Iris pigment epithelial cell (primary cell): ENCODE data around the gene STK10.
A peak's percentile ranks its signal among the peaks of the same experiment; 100 is the strongest.
"Not testable (repeated sequence)": the region's sequence is repeated elsewhere in the genome, so short reads cannot be mapped to it uniquely, and the experiment has no call there.

Source experiments
- DNase-seq: peaks from one replicate; pipeline ENCODE4 v3.0.0-alpha.2; 2011; ENCODE audit warnings: low read depth

Gene STK10

DNA sequence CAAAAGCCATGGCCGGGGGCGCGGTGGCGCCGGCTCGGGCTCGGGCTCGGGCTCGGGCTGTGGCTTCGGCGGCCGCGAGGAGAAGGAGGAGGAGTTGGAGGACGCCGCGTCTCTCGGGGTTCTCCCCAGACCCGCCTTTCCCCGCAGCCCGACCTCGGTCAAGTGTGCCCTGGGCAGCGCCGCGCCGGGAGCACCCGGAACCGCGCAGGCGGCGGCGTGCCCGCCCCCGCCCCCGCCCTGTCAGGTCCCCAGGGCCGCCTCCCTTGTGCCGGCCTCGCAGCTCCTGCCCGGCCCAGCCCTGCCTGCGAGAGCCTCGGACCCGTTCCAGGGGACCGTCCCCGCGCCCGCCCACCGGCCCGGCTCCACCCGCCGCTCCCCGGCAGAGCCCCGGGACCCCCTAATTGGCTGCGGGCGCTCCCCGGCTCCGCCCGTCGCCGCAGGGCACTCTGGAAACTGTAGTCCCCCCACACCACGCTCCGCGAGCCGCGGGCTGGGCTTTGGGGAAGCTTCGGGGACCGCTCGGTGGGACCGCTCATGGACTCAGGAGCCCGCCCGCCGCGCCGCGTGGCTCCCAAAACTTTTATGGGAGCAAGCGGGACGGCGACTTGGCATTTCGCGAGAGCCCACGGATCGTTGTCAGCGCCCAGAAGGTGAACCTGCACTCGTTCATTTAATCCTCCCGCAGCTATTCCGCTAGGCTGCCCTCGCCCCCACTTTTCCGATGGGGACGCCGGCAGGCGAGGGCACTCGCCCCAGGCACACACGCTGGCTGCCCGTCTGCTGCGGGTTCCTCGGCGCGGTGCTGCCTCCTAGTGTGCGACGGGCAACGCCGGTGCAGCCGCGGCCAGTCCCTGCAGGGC, at the start of gene STK10:
Gene STK10 (minus strand): TSS at position 192 of the 860 bp plus-strand sequence. CDS start 182 bp downstream, at position 10.
- peak; percentile 91 for DNase-seq

DNA sequence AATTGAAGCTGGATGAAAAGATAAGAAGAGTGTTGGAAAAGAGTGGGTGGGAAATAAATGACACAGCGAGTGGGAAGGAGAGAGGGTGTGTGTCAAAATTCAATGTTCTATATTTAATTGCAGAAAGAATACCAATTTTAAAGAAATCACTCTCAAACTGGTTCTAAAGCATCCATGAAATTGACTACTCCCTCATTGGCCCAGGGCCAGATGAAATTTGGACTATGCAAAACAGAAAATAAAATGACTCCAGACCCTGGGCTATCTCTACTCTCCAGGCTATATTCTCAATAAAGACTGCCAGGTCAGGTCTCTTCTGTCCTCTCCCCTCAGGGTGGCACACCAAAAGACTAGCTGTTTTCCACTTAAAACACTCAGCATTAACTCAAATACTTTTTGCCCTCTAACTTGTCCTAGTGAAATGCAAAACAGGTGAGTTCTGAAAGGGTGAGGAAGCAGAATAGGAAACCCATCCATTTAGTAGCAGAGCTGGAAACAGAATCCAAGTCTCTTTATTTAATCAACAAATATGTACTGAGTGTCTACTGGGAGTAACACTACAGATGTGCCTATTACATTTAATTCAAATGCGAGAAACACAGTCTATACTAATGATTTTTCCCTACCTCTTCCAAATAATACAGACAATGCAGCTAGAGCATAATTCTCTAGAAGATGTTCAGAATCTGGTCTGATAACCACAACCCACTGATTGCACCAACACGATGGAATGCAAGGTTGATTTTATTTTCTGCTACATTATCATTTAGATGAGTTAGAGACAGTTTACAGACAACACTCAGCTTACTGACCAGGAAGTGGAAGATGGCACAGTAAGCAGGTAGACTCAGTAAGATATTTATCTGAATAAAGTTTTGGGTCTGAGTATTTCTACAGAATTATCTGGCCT, 48.1 kb upstream of the STK10 start:
- peak; percentile 50 for DNase-seq

DNA sequence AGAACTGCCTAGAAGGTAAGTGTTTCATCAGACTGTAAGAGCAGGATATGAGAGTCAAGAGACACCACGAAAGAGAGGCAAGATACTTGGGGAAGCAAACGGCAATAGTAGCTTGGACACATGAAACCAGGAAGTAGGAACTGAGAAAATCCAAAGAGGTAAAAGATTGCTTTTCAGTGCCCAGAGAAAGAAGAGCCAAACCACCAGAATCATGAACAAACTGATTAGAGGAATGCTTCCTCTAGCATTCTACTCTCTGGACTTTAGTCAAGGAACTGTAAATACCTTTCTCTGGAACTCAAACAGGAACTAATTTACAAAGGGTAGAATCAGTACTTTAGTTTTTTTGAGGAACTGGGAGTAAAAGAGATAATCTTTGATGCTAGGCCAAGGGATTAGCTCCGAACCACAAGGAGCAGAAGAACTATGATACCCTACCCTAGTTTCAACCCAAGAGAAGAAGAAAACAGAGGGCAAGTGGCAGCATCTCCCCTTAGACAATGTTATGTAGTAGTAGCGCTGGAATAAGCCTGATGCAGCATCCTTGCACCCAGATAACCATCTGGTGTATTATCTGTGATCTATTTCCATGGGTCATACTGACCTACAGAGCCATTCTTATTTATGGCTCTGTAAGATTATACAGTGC, 47.2 kb upstream of the STK10 start:
- peak; percentile 27 for DNase-seq

DNA sequence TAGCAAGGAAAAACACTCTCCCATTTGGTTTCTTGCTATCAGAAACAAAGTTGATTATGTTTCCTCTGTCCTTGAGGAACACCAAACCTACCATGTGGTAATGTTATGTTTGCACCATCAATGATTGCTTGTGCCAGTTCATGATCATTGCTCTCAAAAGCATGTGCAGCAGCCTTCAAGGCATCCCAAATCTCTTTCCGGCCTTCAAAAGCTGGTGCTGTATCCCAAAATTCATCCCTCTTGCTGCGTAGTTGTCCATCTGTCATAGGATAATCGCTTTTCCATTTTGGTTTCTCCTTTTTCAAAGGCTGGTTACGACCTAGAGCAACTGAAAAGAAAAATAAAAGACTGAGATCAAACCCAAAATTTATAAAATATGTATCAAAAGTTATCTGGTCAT, 46.0 kb upstream of the STK10 start:
- no peak for DNase-seq

DNA sequence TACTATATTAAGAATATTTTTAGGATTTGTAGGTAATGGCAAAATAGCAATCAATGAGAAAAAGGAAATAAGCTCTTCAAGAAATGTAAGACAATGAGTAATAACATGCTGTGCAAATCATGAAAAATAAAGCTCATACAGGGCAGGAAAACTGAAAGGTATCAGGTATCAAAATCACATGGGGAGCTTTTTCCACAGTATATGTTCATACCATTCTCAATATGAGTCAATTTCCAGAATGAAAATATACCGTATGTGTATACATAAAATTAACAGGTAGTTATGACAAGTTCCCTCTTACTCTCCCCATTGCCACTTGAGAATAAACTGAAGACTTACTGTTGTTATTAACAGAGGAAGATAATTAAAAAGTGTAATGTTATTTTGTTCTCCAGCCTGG, 41.9 kb upstream of the STK10 start:
- peak; percentile 14 for DNase-seq

DNA sequence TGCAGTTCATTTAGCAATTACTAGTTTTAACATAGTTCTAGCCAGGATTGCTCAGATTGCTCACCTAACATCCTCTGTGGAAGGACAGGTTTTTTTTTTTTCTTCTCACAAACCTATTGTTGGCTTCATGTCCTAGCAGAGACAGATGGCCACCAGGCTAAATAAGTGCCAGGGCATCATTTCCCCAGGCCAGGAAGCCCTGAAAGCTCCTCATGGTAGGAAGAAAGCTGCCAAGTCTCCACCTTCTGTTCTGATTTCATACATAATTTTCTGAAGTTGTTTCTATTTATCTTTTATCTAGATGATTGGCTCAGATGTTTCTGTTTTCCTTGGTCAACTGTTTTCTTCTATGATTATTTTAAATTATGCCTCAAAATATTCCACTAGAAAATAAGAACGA, 37.0 kb upstream of the STK10 start:
- DNase-seq, result no peak

DNA sequence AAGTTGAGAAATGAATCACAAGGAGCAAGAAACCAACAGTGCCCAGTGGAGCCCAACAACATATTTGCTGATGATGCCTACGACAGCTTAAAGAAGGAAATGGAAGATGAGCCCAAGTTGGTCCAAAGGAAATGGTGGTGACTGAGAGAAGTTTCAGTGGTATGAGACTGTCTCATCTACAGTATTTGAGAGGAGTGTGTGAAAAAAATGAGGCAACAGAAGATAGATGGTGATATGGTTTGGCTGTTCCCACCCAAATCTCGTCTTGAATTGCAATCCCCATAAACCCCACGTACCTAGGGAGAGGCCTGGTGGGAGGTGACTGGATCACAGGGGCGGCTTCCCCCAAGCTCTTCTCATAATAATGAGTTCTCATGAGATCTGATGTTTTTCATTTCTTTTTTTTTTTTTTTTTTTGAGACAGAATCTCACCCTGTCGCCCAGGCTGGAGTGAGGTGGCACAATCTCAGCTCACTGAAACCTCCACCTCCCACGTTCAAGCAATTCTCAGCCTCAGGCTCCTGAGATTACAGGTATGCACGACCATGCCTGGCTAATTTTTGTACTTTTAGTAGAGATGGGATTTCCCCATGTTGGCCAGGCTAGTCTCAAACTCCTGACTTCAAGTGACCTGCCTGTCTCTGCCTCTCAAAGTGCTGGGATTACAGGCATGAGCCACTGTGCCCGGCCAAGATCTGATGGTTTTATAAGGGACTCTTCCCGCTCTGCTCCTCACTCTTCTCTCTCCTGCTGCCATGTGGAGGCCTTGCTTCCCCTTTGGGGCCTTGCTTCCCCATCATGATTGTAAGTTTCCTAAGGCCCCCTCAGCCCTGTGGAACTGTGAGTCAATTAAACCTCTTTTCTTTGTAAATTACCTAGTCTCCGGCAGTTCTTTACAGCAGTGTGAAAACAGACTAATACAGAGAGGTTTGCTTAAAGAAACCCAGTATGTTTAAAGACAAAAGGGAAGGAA, 36.2 kb upstream of the STK10 start:
- no peak for DNase-seq

DNA sequence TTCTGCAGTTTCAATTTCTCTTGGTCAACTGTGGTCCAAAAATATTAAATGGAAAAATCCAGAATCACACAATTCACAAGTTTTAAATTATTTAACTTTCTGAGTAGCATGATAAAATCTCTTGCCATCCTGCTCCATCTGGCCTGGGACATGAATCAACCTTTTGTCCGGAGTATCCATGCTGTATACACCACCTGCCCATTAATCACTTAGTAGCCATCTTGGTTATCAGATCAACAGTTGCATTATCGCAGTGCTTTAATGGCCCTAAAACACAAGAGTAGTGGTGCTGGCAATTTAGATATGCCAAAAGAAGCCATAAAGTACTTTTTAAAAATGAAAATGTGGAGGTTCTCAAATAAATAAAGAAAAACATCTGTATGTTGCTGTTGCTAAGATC, 31.3 kb upstream of the STK10 start:
- no peak for DNase-seq

DNA sequence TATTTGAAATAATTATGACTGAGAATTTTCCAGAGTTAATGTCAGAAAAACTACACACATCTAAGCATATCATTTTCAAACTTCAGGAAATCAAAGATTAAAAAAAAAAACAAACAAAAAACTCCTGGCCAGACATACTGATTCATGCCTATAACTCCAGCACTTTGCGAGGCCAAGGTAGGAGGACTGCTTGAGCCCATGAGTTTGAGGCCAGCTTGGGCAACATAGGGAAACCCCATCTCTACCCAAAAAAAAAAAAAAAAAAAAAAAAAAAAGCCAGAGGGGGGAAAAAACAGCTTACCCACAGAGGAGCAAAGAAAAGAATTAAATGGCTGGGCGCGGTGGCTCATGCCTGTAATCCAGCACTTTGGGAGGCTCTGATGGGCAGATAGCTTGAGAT, 28.3 kb upstream of the STK10 start:
- DNase-seq, result peak; percentile 41

DNA sequence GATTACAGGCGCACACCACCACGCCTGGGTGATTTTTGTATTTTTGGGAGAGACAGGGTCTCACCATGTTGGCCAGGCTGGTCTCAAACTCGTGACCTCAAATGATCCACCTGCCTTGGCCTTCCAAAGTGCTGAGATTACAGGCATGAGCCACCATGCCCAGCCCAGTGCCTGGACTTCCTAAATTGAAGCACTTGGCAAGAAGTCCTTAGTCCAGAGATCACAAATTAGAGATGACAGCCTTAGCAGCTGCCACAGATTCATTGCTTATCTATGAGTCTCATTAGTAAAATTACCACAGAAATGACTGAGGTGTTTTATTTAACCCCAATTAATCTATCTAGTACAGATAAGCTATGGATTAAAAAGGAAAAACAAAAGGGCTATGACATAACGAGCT, 25.1 kb upstream of the STK10 start:
- DNase-seq, result no peak

DNA sequence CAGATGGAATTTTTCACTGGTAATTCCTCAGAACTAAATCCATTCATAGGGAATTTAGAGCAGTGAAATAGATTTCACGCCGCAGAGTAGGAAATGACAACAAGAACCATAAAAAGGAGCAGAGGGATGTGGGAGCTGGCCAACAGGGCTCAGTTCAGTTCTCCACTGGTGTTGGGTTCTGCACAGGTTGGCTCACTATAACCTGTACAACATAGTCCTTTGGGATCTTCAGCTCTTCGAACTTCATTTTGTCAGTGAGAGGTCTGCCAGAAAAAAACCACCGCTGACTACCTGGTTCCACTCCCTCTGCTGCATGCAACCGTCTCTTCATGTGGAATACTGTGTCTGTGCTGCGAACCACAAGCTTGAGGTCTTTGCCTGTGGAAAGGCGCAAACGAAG, 23.7 kb upstream of the STK10 start:
- DNase-seq, result no peak

DNA sequence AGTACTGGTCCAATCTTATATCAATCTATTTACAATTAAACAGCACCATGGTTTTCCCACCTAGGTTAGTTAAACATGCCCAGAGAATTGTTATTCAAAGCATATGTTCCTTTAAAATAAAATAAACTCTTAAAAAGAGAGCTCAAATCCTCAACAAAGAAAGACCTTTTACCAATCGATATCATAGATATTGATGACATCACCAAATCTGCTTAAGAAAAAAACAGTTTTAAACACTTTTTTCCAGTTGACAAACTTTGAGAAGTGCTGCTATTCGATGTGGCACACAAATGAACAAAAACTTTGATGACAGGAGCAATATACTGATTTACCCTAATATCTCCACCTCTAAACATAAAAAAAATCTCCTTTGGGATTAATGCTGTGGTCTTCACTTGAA, 21.7 kb upstream of the STK10 start:
- no peak for DNase-seq

DNA sequence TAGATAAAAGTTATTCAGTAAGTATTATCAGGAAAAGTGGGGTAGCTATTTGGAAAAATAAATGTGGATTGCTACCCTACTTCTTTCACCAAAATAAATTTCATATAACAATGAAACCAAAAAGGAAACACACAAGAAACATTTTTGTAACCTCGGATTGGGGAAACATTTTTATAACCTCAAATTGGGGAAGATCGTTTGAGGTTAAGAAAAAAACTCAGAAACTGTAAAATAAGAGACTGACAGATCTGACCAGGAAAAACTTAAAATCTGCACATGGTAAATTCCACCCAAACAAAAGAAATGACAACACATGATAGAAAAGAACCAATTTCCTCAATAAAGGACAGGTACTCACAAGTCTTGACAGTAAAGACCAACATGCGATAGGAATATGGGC, 19.5 kb upstream of the STK10 start:
- no peak for DNase-seq

DNA sequence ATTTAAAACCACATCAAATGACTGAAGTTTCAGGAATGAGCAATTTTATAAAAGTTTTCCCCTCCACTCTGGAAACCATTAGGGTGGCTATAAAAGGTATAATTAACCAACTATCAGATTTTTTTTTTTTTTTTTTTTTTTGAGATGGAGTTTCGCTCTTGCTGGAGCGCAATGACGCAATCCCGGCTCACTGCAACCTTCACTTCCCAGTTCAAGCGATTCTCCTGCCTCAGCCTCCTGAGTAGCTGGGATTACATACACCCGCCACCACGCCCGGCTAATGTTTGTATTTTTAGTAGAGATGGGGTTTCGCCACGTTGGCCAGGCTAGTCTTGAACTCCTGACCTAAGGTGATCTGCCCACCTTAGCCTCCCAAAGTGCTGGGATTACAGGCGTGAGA, 18.0 kb upstream of the STK10 start:
- not testable (repeated sequence) for DNase-seq

DNA sequence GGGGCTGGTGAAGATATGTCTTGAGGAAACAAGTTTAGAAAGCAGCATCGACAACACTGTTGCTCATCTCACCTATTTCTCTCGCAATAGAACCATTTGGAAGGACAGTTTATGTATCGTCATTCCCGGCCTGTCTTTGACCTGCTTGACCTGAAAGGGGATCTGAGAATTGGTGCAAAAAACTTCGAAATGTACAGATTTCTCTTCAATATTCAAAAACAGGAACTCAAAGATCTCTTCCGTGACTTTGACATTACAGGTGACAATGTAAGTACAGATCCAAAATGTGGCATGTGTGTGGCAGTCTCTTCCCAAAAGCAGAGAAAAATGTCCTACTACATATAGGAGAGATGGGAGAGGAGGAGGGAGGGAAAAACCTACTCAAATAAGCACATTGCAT, 12.5 kb upstream of the STK10 start:
- DNase-seq, result no peak

DNA sequence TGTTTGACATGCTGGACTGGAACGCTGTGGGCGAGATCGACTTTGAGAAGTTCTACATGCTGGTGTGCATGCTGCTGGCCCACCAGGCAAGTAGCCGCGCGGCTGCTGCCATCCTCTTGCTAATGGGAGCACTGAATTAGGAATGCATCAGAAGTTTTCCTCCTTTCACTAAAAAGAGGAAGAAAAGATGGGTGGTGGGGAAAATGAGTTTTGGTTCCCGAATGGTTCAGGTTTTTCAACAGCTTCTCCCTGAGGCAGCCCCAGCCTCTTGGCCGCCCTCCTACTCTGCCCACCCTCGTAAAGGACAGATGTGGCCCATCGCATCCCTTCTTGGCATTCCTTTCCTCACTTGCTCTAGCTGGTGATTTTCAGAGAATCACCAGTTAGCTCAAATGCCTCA, 11.4 kb upstream of the STK10 start:
- no peak for DNase-seq

DNA sequence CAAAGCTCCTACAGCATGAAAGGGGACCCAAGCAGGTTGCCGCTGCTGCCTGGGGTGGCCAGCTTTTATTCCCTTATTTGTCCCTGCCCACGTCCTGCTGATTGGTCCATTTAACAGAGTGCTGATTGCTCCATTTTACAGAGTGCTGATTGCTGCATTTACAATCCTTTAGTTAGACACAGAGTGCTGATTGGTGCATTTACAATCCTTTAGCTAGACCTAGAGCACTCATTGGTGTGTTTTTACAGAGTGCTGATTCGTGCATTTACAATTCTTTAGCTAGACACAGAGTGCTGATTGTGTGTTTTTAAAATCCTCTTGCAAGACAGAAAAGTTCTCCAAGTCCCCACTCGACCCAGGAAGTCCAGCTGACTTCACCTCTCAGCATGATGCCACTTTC, 9.8 kb upstream of the STK10 start:
- DNase-seq, result not testable (repeated sequence)

DNA sequence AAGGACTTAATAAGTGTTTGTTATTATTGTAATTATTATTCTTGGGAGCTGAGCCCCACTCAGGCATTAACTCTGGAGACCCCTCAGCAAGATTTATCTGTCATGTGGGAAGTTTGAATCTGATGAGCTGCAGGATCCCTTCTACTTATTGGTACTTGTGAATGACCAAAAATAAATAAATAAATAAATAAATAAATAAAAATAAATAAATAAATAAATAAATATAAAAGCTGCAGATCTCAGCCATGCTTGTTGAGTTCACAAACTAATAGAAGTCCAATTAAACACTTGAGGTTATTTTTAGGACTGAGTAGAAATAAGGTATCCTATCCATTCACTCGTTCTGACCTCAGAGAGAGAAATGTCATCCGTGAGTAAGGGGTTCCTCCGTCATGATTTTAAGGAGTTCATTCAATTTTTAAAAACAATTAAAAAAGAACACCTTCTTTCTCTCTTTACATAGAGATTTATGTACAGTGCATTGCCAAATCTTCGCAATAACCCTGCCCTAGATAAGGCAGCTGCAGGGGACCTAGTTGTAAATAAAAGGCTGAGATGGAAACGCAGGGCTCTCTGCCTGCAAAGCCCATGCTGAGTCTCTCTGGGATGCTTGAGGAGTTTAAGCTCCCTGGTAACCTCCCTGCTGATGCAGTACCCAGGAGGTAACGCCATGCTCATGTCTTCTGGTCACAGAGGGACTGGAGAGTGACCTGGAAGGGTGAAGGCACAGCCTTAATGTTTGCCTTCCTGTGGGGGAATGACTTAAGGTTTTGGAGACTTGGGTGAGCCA, 7.2 kb upstream of the STK10 start:
- DNase-seq, result no peak

DNA sequence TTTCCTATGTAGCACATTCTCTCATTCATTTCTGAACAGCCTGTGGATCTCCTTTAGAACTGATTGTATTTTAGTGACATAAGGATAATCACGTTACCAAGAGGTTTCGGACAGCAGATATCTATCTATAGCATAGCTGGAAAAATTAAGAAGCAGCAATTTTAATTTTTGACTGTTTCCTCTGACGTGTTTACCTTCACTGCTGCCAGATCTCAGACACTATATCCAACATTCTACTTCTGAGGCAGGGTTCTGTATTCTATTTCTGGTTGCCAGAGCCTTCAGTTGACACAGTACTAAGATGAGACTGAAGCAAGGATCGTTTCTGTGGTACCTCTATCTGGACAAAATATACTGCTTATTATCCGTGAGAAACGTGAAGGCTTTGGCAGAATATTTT, 5.8 kb upstream of the STK10 start, which contains the start of gene EFCAB9:
Gene EFCAB9 (plus strand): TSS at position 301 of the 400 bp plus-strand sequence. CDS start 1 bp downstream, at position 302.
- no peak for DNase-seq

DNA sequence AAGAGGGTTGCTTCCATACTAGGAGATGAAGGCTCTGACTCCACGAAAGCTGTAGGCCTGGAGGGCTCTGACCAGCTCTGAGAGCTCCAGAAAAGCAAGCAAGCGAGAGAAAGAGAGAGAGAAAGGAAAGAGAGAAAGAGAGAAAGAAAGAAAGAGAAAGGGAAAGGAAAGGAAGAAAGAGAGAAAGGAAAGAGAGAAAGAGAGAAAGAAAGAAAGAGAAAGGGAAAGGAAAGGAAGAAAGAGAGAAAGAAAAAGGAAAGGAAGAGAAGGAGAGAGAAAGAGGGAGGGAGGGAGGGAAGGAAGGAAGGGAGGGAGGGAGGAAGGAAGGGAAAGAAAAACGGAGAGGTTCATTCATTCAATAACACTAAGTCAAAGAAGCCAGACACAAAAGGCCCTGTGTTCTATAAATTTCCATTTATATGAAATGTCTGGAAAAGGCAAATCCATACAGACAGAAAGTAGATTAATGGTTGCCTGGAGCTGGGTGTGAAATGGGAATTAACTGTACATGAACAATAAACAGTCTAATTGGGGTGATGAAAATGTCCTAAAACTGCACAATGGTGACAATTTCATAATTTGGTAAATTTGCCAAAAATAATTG, 1.8 kb upstream of the STK10 start:
- DNase-seq, result no peak
